Endothelial cell of umbilical vein (primary cell): ENCODE measurements around the gene MECR. TPM values are rescaled to one million over a fixed set of nuclear protein-coding genes. Genes with fewer than 3 reads are reported as not detected.

Source experiments
- BruUV-seq: library from RNA; stranded (reverse); fragments of 400-500 nt; replicated peaks from 2 replicates; lab custom pipeline; 2021; lab: Mats Ljungman, UMichigan
- CTCF ChIA-PET: fragments of 300-600, 350-600 bp; sonication (Branson Sonifier 250); formaldehyde crosslinking; loops from one replicate; lab custom pipeline; 2021; ENCODE audit warnings: antibody characterized with exemption, inconsistent platforms; lab: Charles Lee
- POLR2A ChIA-PET: fragments of 300-600, 350-600 bp; sonication (Branson Sonifier 250); formaldehyde crosslinking; loops from one replicate; lab custom pipeline; 2021; ENCODE audit warnings: antibody characterized with exemption, inconsistent platforms; lab: Charles Lee
- DNase-seq: peaks from one replicate; pipeline ENCODE4 v3.0.0-alpha.2; 2011; ENCODE audit warnings: low read depth, low spot score
- FAIRE-seq: peaks from 2 replicates; lab custom pipeline; 2011; peaks lifted over from hg19 to GRCh38; lab: Jason Lieb, UNC
- H2AFZ ChIP-seq: 2 replicates; pipeline ENCODE4 v1.6.0; 2012; ENCODE audit warnings: low read depth, low read length, control low read depth, inconsistent platforms
- H3K27ac ChIP-seq: 2 replicates; pipeline ENCODE4 v1.5.1; 2011; ENCODE audit warnings: low read depth, mild to moderate bottlenecking, control low read depth, low read length, moderate library complexity; ENCODE audit not compliant: insufficient read depth
- H3K27me3 ChIP-seq, 2 experiments: 2 replicates each; pipeline versions ENCODE4 v1.6.0 to v1.6.1; 2011; ENCODE audit warnings: low read length in 2 of 2, mixed read lengths in 1 of 2; ENCODE audit not compliant: control insufficient read depth in 2 of 2, insufficient read depth in 2 of 2
- H3K36me3 ChIP-seq, 2 experiments: 2 replicates in 1 of 2; 3 replicates in 1 of 2; pipeline ENCODE4 v1.5.1; 2011; ENCODE audit warnings: low read length in 2 of 2, mild to moderate bottlenecking in 1 of 2, moderate library complexity in 1 of 2; ENCODE audit not compliant: control insufficient read depth in 2 of 2, insufficient read depth in 2 of 2; ENCODE audit errors: extremely low read depth in 1 of 2
- H3K4me1 ChIP-seq: 3 replicates; pipeline ENCODE4 v1.5.1; 2011; ENCODE audit warnings: mild to moderate bottlenecking, low read length; ENCODE audit not compliant: control insufficient read depth, insufficient read depth; ENCODE audit errors: extremely low read depth
- H3K4me2 ChIP-seq: 2 replicates; pipeline ENCODE4 v1.6.1; 2011; ENCODE audit warnings: low read length, control low read depth, mixed read lengths; ENCODE audit not compliant: insufficient read depth
- H3K4me3 ChIP-seq, 3 experiments: fragments of 200-600 bp in 1 of 3; sonication (generic), shearing (Covaris generic) in 1 of 3; replicated peaks in 1 of 3; 2 replicates each; pipeline ENCODE4 v1.5.1; 2011 to 2016; ENCODE audit warnings: control low read depth in 3 of 3, low read length in 3 of 3, mild to moderate bottlenecking in 2 of 3, inconsistent platforms in 1 of 3, low read depth in 1 of 3, moderate library complexity in 1 of 3; ENCODE audit not compliant: insufficient read depth in 1 of 3
- H3K79me2 ChIP-seq: 2 replicates; pipeline ENCODE4 v1.6.0; 2012; ENCODE audit warnings: low read length, inconsistent platforms; ENCODE audit not compliant: control insufficient read depth, insufficient read depth
- H3K9ac ChIP-seq: replicated peaks from 2 replicates; pipeline ENCODE3; 2011; ENCODE audit warnings: low read length, control low read depth; ENCODE audit not compliant: insufficient read depth; ENCODE audit errors: extremely low read depth
- H3K9me1 ChIP-seq: replicated peaks from 3 replicates; pipeline ENCODE4 v1.6.0; 2011; ENCODE audit warnings: mild to moderate bottlenecking, low read length; ENCODE audit not compliant: control insufficient read depth, insufficient read depth; ENCODE audit errors: extremely low read depth
- H3K9me3 ChIP-seq: replicated peaks from 2 replicates; pipeline ENCODE4 v1.5.1; 2012; ENCODE audit warnings: low read length, inconsistent platforms; ENCODE audit not compliant: control insufficient read depth, insufficient read depth
- H4K20me1 ChIP-seq: replicated peaks from 2 replicates; pipeline ENCODE3; 2011; ENCODE audit warnings: mild to moderate bottlenecking, low read length; ENCODE audit not compliant: control insufficient read depth, insufficient read depth; ENCODE audit errors: extremely low read depth
- CTCF ChIP-seq, 2 donors: IDR thresholded peaks; 1 replicate in 1 of 2; 2 replicates in 1 of 2; pipeline ENCODE4 v1.5.1; 2011; ENCODE audit warnings: low read length in 2 of 2, mild to moderate bottlenecking in 2 of 2, moderate library complexity in 2 of 2, control low read depth in 1 of 2, inconsistent platforms in 1 of 2, low read depth in 1 of 2; ENCODE audit not compliant: insufficient read depth in 1 of 2; ENCODE audit errors: extremely low read depth in 1 of 2
- EZH2 ChIP-seq: IDR thresholded peaks from 2 replicates; pipeline ENCODE4 v1.6.1; 2012; ENCODE audit warnings: borderline replicate concordance, low read depth, mild to moderate bottlenecking, moderate library complexity, low read length, inconsistent platforms; ENCODE audit not compliant: severe bottlenecking
- FOS ChIP-seq: IDR thresholded peaks from 2 replicates; pipeline ENCODE4 v1.6.1; 2011; ENCODE audit warnings: mild to moderate bottlenecking, low read length, moderate library complexity, borderline replicate concordance; ENCODE audit not compliant: insufficient read depth
- GATA2 ChIP-seq: IDR thresholded peaks from 2 replicates; pipeline ENCODE4 v1.7.0; 2011; ENCODE audit warnings: low read depth, mild to moderate bottlenecking, moderate library complexity, mixed read lengths, low read length; ENCODE audit not compliant: insufficient read length, insufficient read depth
- JUN ChIP-seq: IDR thresholded peaks from 2 replicates; pipeline ENCODE4 v1.6.1; 2011; ENCODE audit warnings: borderline replicate concordance, low read depth; ENCODE audit not compliant: insufficient read length, insufficient read depth
- MAX ChIP-seq: IDR thresholded peaks from 2 replicates; pipeline ENCODE4 v1.6.1; 2011; ENCODE audit not compliant: insufficient read depth, insufficient read length
- MYC ChIP-seq: IDR thresholded peaks from one replicate; pipeline ENCODE4 v1.6.1; 2011; ENCODE audit warnings: mild to moderate bottlenecking, low read depth, low read length
- POLR2A ChIP-seq: IDR thresholded peaks from 2 replicates; pipeline ENCODE4 v1.6.1; 2012; ENCODE audit warnings: low read depth, mild to moderate bottlenecking, control low read depth, low read length
- POLR2AphosphoS5 ChIP-seq: IDR thresholded peaks from 2 replicates; pipeline ENCODE4 v1.6.1; 2012; ENCODE audit warnings: low read depth, mild to moderate bottlenecking, control low read depth, low read length, moderate library complexity; ENCODE audit not compliant: insufficient read depth
- dilution Hi-C: fragments of 300-500 bp; cut with MboI; formaldehyde crosslinking; loops from one replicate; pipeline ENCODE4 v1.15.0; 2019; ENCODE audit warnings: low sequenced_read_pairs; ENCODE audit not compliant: extremely low pct_ligation_motif_present
- intact Hi-C: fragments of 100-400 bp; cut with micrococcal nuclease; formaldehyde crosslinking; loops from one replicate; pipeline ENCODE4 v1.10.0; 2022
- polyA plus RNA-seq, 4 experiments: library from polyadenylated mRNA; depleted of rRNA in 3 of 4; stranded (reverse) in 3 of 4; unstranded in 1 of 4; fragments of >200 nt; gene quantifications; 2 replicates each; pipeline versions ENCODE4 v1.2.1 to v1.2.3, GENCODE V29; 2011 to 2012; ENCODE audit warnings: missing spikeins in 1 of 4
- total RNA-seq: library from RNA; stranded (reverse); gene quantifications from 2 replicates; pipeline ENCODE4 v1.2.3, GENCODE V29; 2021

The MECR gene
- total and polyA plus RNA-seq, 2 donors (not counting 3 experiments of a cell fraction or from before 2014, with no cell fraction given): 24.6 to 30.1 TPM

GRCh38 chr1:29176576-29176975, 54.2 kb downstream of the MECR start:
- TF ChIP-seq POLR2AphosphoS5: no peak
- no peak for TF ChIP-seq GATA2
- no peak for TF ChIP-seq POLR2A
- no peak for TF ChIP-seq JUN
- no peak for TF ChIP-seq MYC
- no peak for TF ChIP-seq MAX
- TF ChIP-seq CTCF (IDR thresholded peaks at IDR 0.05; ENCODE audit: extremely low read depth in 1 of 2, insufficient read depth in 1 of 2, low read depth in 1 of 2, low read length in 2 of 2): no peak
- no peak for TF ChIP-seq EZH2
- TF ChIP-seq FOS: no peak
- peaks cover 2 to 4% of the 10 kb centered on the region in 2 experiments for H3K36me3 ChIP-seq
- no peak overlapping the region for H3K27ac ChIP-seq
- peaks cover 19% of the 10 kb centered on the region for H4K20me1 ChIP-seq
- H3K9me1 ChIP-seq: no peaks in the 10 kb centered on the region
- ChIA-PET CTCF (interaction anchor here (1.4 kb wide), 1 partner anchor 10 kb away, joined by 3 read pairs; no protein-coding TSS in a partner anchor), POLR2A (no interaction called here)
- no peak overlapping the region for H3K9ac ChIP-seq
- DNase-seq (no peak), FAIRE-seq (no peak)
- H3K27me3 ChIP-seq: no peaks in the 10 kb centered on the region
- H3K4me1 ChIP-seq: peaks cover 19% of the 10 kb centered on the region
- dilution Hi-C loops (no loop called here), intact Hi-C loops (no loop called here)
- H3K9me3 ChIP-seq: no peaks in the 10 kb centered on the region
- no peak overlapping the region for H3K4me2 ChIP-seq
- BruUV-seq: no TSS peak
- no peak overlapping the region for H2AFZ ChIP-seq
- H3K4me3 ChIP-seq: no peak overlapping the region
- peaks cover 97% of the 10 kb centered on the region for H3K79me2 ChIP-seq
